K562 (cell line): ENCODE measurements around the gene B3GAT3. TPM values are rescaled to one million over a fixed set of nuclear protein-coding genes. Genes with fewer than 3 reads are reported as not detected.
A peak's percentile ranks its signal among the peaks of the same experiment; 100 is the strongest.

Experiments
- DMBX1 ChIP-seq: fragments of 250-450 bp; sonication (Bioruptor Pico); IDR thresholded peaks from 2 replicates; pipeline ENCODE4 v1.8.0; 2022; ENCODE audit warnings: inconsistent platforms, mild to moderate bottlenecking, moderate library complexity, borderline replicate concordance
- ETV6 ChIP-seq, 3 experiments: fragments of 150-350 bp in 1 of 3; sonication (generic) in 1 of 3; formaldehyde crosslinking in 1 of 3; IDR thresholded peaks; 2 replicates each; pipeline versions ENCODE4 v1.6.1 to v1.8.0; 2014 to 2022; ENCODE audit warnings: borderline replicate concordance in 2 of 3, low read depth in 2 of 3, antibody characterized with exemption in 1 of 3, low read length in 1 of 3, mild to moderate bottlenecking in 1 of 3, missing genetic modification reagents in 1 of 3
- IFI16 ChIP-seq: fragments of 250-450 bp; sonication (Bioruptor Pico); IDR thresholded peaks from 2 replicates; pipeline ENCODE4 v2.1.2; 2022; ENCODE audit warnings: mild to moderate bottlenecking, inconsistent platforms
- KAT8 ChIP-seq: fragments of 450-650 bp; IDR thresholded peaks from 2 replicates; pipeline ENCODE4 v1.6.1; 2016; ENCODE audit warnings: low read depth, mild to moderate bottlenecking
- KLF6 ChIP-seq: fragments of 250-450 bp; sonication (Bioruptor Pico); IDR thresholded peaks from 2 replicates; pipeline ENCODE4 v1.4.0; 2020; ENCODE audit warnings: mild to moderate bottlenecking, moderate library complexity, borderline replicate concordance
- MYC ChIP-seq, 2 experiments: fragments of 250-450 bp in 1 of 2; sonication (Bioruptor Pico) in 1 of 2; IDR thresholded peaks; 2 replicates each; pipeline versions ENCODE4 v1.5.1 to v1.6.1; 2012 to 2021; ENCODE audit warnings: low read depth in 2 of 2, borderline replicate concordance in 1 of 2, improper control_type of control experiment in 1 of 2, low read length in 1 of 2, mild to moderate bottlenecking in 1 of 2, moderate library complexity in 1 of 2
- NFATC3 ChIP-seq: fragments of 450-650 bp; IDR thresholded peaks from 2 replicates; pipeline ENCODE4 v1.6.1; 2017; ENCODE audit warnings: mild to moderate bottlenecking
- POLR3A ChIP-seq: IDR thresholded peaks from 2 replicates; pipeline ENCODE4 v1.6.1; 2011; ENCODE audit warnings: borderline replicate concordance, mild to moderate bottlenecking, moderate library complexity; ENCODE audit not compliant: insufficient read length, insufficient read depth; ENCODE audit errors: extremely low read depth
- POLR3G ChIP-seq: IDR thresholded peaks from 2 replicates; pipeline ENCODE4 v1.6.1; 2011; ENCODE audit not compliant: insufficient read length, insufficient replicate concordance; ENCODE audit errors: extremely low read depth
- SPI1 ChIP-seq: IDR thresholded peaks from 2 replicates; pipeline ENCODE4 v1.6.1; 2011; ENCODE audit warnings: low read depth, low read length, control low read depth, borderline replicate concordance
- ZNF764 ChIP-seq: fragments of 250-450 bp; sonication (Bioruptor Pico); IDR thresholded peaks from 2 replicates; pipeline ENCODE4 v1.4.0; 2020; ENCODE audit warnings: low read depth, mild to moderate bottlenecking, moderate library complexity
- ZSCAN29 ChIP-seq: fragments of 450-650 bp; IDR thresholded peaks from 2 replicates; pipeline ENCODE4 v1.6.1; 2017
- polyA plus RNA-seq, 8 experiments: library from polyadenylated mRNA; depleted of rRNA in 4 of 8; stranded (reverse) in 5 of 8; unstranded in 3 of 8; fragments of >200 nt; fragmentation: Nextera tagmentation in 2 of 8; fragmentation: Illumina TruSeq in 1 of 8; extraction: Ambion mirVana in 2 of 8; extraction: Trizol in 1 of 8; gene quantifications; 2 replicates each; pipeline versions ENCODE4 v1.2.1 to v1.2.3, GENCODE V29; 2011 to 2014; ENCODE audit warnings: inconsistent platforms in 1 of 8, missing spikeins in 1 of 8
- total RNA-seq, 7 experiments: library from RNA; depleted of rRNA in 6 of 7; stranded (reverse); fragments of >200 nt in 6 of 7; fragmentation: Illumina TruSeq in 2 of 7; extraction: Trizol in 2 of 7; gene quantifications; 2 replicates each; pipeline versions ENCODE4 v1.2.1 to v1.2.3, GENCODE V29; 2011 to 2021; ENCODE audit warnings: low replicate concordance in 1 of 7
- TF ChIP-seq, protein P1 (sequence below): sonication (generic); formaldehyde crosslinking; IDR thresholded peaks from 2 replicates; pipeline ENCODE4 v1.8.0; 2023; ENCODE audit warnings: mild to moderate bottlenecking, missing genetic modification reagents
- TF ChIP-seq, protein P2 (sequence below): sonication (generic); formaldehyde crosslinking; IDR thresholded peaks from 2 replicates; pipeline ENCODE4 v1.4.0; 2020; ENCODE audit warnings: mild to moderate bottlenecking, missing genetic modification reagents
- TF ChIP-seq, protein P3 (sequence below): fragments of 450-650 bp; conservative IDR thresholded peaks from 2 replicates; pipeline ENCODE4 v1.6.1; 2016; ENCODE audit warnings: missing genetic modification characterization, low read depth, mild to moderate bottlenecking, control low read depth, missing compliant biosample characterization
- TF ChIP-seq, protein P4 (sequence below): fragments of 250-450 bp; sonication (Bioruptor Pico); IDR thresholded peaks from 2 replicates; pipeline ENCODE4 v1.4.0; 2020; ENCODE audit warnings: borderline replicate concordance

The B3GAT3 gene
- total and polyA plus RNA-seq, 9 of the 15 experiments (the other 6 are each of a cell fraction or from before 2014, with no cell fraction given) = 0.30 to 64.0 (median 21.4) TPM

DNA sequence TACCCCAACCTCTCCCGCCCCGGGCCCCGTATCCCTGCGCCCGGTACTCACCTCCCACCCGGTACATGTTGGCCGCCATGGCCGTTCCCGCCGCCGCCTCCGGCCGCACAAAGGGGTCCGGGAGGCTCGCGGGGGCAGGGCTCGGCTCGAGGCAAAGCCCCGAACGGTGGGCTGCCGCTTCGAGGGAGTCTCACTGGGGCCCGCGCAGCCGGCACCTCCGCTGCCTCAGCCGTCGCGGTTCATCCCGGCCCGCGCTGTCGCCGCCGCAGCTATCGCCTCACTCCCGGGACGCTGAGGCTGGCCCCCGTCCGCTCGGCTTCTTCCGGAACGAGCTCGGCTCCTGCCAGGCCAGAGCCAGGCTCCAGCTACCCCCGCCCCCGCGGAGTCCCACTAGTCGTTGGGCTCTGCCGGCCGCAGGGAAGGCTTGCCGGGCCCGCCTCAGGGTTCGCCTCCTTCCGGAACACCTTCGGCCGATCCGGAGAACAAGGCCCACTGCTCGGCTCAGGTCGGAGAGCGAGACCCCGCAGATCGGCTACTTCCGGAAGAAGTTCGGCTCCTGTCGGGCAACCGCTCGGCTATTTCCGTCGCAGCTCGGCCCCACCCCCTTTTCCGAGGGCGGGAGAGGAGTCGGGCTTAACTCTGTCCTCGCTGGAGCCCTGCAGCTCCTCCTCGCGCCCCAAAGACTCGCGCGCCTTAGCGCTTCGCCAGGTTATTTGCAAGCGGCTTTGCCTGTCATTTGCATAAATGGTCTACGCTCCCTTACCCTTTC, 20.2 kb downstream of the B3GAT3 start, which contains the start of gene MTA2 (continued):
- TF ChIP-seq, protein P1, sequence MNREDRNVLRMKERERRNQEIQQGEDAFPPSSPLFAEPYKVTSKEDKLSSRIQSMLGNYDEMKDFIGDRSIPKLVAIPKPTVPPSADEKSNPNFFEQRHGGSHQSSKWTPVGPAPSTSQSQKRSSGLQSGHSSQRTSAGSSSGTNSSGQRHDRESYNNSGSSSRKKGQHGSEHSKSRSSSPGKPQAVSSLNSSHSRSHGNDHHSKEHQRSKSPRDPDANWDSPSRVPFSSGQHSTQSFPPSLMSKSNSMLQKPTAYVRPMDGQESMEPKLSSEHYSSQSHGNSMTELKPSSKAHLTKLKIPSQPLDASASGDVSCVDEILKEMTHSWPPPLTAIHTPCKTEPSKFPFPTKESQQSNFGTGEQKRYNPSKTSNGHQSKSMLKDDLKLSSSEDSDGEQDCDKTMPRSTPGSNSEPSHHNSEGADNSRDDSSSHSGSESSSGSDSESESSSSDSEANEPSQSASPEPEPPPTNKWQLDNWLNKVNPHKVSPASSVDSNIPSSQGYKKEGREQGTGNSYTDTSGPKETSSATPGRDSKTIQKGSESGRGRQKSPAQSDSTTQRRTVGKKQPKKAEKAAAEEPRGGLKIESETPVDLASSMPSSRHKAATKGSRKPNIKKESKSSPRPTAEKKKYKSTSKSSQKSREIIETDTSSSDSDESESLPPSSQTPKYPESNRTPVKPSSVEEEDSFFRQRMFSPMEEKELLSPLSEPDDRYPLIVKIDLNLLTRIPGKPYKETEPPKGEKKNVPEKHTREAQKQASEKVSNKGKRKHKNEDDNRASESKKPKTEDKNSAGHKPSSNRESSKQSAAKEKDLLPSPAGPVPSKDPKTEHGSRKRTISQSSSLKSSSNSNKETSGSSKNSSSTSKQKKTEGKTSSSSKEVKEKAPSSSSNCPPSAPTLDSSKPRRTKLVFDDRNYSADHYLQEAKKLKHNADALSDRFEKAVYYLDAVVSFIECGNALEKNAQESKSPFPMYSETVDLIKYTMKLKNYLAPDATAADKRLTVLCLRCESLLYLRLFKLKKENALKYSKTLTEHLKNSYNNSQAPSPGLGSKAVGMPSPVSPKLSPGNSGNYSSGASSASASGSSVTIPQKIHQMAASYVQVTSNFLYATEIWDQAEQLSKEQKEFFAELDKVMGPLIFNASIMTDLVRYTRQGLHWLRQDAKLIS (CRISPR knock-in tag) = peak; percentile 87; the same call in 1 of the 2 replicates
- TF ChIP-seq POLR3G (no peak), ZNF764 (CRISPR knock-in tag) (no peak), ETV6 (IDR thresholded peaks at IDR 0.05; ENCODE audit: borderline replicate concordance in 1 of 2, low read depth in 2 of 2, low read length in 1 of 2) (no peak), ETV6 (CRISPR knock-in tag; IDR thresholded peaks at IDR 0.05; ENCODE audit: borderline replicate concordance) (no peak), NFATC3 (peak; percentile 58; the same call in 1 of the 2 replicates), MYC (IDR thresholded peaks at IDR 0.05; ENCODE audit: low read depth, low read length) (peak; percentile 57), MYC (CRISPR knock-in tag; IDR thresholded peaks at IDR 0.05; ENCODE audit: borderline replicate concordance, low read depth) (no peak), DMBX1 (CRISPR knock-in tag) (no peak), KAT8 (no peak), SPI1 (no peak), POLR3A (no peak), ZSCAN29 (no peak), KLF6 (CRISPR knock-in tag) (no peak), IFI16 (CRISPR knock-in tag) (no peak)
- TF ChIP-seq, protein P2, sequence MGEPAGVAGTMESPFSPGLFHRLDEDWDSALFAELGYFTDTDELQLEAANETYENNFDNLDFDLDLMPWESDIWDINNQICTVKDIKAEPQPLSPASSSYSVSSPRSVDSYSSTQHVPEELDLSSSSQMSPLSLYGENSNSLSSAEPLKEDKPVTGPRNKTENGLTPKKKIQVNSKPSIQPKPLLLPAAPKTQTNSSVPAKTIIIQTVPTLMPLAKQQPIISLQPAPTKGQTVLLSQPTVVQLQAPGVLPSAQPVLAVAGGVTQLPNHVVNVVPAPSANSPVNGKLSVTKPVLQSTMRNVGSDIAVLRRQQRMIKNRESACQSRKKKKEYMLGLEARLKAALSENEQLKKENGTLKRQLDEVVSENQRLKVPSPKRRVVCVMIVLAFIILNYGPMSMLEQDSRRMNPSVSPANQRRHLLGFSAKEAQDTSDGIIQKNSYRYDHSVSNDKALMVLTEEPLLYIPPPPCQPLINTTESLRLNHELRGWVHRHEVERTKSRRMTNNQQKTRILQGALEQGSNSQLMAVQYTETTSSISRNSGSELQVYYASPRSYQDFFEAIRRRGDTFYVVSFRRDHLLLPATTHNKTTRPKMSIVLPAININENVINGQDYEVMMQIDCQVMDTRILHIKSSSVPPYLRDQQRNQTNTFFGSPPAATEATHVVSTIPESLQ = 0 out of 2 replicates have a peak, but pooled peaks have one; percentile 69
- TF ChIP-seq, protein P3, sequence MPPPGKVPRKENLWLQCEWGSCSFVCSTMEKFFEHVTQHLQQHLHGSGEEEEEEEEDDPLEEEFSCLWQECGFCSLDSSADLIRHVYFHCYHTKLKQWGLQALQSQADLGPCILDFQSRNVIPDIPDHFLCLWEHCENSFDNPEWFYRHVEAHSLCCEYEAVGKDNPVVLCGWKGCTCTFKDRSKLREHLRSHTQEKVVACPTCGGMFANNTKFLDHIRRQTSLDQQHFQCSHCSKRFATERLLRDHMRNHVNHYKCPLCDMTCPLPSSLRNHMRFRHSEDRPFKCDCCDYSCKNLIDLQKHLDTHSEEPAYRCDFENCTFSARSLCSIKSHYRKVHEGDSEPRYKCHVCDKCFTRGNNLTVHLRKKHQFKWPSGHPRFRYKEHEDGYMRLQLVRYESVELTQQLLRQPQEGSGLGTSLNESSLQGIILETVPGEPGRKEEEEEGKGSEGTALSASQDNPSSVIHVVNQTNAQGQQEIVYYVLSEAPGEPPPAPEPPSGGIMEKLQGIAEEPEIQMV (tag) = no peak
- TF ChIP-seq, protein P4, sequence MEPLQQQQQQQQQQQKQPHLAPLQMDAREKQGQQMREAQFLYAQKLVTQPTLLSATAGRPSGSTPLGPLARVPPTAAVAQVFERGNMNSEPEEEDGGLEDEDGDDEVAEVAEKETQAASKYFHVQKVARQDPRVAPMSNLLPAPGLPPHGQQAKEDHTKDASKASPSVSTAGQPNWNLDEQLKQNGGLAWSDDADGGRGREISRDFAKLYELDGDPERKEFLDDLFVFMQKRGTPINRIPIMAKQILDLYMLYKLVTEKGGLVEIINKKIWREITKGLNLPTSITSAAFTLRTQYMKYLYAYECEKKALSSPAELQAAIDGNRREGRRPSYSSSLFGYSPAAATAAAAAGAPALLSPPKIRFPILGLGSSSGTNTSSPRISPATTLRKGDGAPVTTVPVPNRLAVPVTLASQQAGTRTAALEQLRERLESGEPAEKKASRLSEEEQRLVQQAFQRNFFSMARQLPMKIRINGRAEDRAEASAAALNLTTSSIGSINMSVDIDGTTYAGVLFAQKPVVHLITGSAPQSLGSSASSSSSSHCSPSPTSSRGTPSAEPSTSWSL = no peak
